ENCODE measurements around the gene COG5.

COG5 gene

DNA sequence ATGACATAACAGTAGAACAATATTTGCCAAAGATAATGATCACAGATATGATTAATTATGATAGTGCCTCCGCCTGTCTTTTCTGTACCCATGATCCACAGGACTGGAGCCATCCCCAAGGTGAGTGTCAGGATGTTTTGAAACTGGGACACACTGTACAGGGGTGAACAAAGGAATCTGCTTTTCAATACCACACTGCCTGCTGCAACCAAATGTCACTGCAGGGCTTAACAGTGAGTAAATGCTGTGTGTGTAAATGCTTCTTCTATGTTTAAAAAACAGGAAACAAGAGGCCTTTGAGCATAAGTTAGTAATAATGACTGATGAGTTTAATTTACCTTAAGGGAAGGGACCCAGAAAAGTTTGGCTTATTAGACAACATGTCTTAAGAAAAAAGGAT, 329.7 kb downstream of the COG5 start:
- H3K9ac ChIP-seq = no peak overlapping the region
- H3K27me3 ChIP-seq (ENCODE audit: insufficient read depth, low read depth) = no peaks in the 10 kb centered on the region
- H2AFZ ChIP-seq (ENCODE audit: low read depth) = no peak overlapping the region
- TF ChIP-seq, protein P1, sequence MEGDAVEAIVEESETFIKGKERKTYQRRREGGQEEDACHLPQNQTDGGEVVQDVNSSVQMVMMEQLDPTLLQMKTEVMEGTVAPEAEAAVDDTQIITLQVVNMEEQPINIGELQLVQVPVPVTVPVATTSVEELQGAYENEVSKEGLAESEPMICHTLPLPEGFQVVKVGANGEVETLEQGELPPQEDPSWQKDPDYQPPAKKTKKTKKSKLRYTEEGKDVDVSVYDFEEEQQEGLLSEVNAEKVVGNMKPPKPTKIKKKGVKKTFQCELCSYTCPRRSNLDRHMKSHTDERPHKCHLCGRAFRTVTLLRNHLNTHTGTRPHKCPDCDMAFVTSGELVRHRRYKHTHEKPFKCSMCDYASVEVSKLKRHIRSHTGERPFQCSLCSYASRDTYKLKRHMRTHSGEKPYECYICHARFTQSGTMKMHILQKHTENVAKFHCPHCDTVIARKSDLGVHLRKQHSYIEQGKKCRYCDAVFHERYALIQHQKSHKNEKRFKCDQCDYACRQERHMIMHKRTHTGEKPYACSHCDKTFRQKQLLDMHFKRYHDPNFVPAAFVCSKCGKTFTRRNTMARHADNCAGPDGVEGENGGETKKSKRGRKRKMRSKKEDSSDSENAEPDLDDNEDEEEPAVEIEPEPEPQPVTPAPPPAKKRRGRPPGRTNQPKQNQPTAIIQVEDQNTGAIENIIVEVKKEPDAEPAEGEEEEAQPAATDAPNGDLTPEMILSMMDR (conservative IDR thresholded peaks at IDR 0.05; ENCODE audit: low read depth, low read length) = no peak
- no peak overlapping the region for H3K4me2 ChIP-seq
- H4K20me1 ChIP-seq (ENCODE audit: insufficient read depth) = no peaks in the 10 kb centered on the region
- no peaks in the 10 kb centered on the region for H3K79me2 ChIP-seq (ENCODE audit: insufficient read depth, low read depth)
- H3K27ac ChIP-seq = no peak overlapping the region
- no peak overlapping the region for H3K4me3 ChIP-seq (IDR thresholded peaks at IDR 0.05; ENCODE audit: insufficient read depth, low read depth, low read length)
- H3K4me1 ChIP-seq (ENCODE audit: low read depth, poor library complexity, severe bottlenecking) = peaks cover 25% of the 10 kb centered on the region
- H3K36me3 ChIP-seq (ENCODE audit: insufficient read depth) = no peaks in the 10 kb centered on the region

DNA sequence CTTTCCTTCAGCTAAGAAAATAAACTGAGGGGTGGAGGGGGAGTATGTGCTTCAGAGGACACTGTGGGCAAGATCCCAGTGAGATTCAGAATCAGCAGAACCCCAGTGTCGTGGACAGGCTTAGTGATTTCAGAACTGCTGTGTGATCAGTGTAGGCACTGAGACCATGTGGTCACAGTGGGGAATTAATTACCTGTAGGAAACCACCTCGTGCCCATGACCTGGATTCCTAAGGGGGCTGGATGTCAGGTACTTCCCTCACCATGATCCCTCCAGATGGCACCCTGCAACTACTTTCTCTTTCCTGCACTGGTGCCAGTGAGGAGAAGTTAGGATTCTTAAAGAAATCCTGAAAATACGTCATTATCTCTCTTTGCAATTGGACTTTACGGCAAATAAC, 330.5 kb downstream of the COG5 start:
- Histone ChIP-seq H3K79me2 (ENCODE audit: insufficient read depth, low read depth) (no peaks in the 10 kb centered on the region), H3K4me3 (IDR thresholded peaks at IDR 0.05; ENCODE audit: insufficient read depth, low read depth, low read length) (no peak overlapping the region), H3K4me2 (peak overlapping the region; percentile 18), H3K4me1 (ENCODE audit: low read depth, poor library complexity, severe bottlenecking) (peaks cover 25% of the 10 kb centered on the region), H3K27me3 (ENCODE audit: insufficient read depth, low read depth) (no peaks in the 10 kb centered on the region), H2AFZ (ENCODE audit: low read depth) (no peak overlapping the region), H4K20me1 (ENCODE audit: insufficient read depth) (no peaks in the 10 kb centered on the region), H3K27ac (no peak overlapping the region), H3K36me3 (ENCODE audit: insufficient read depth) (no peaks in the 10 kb centered on the region), H3K9ac (no peak overlapping the region)
- TF ChIP-seq, protein P1 (conservative IDR thresholded peaks at IDR 0.05; ENCODE audit: low read depth, low read length) = no peak

DNA sequence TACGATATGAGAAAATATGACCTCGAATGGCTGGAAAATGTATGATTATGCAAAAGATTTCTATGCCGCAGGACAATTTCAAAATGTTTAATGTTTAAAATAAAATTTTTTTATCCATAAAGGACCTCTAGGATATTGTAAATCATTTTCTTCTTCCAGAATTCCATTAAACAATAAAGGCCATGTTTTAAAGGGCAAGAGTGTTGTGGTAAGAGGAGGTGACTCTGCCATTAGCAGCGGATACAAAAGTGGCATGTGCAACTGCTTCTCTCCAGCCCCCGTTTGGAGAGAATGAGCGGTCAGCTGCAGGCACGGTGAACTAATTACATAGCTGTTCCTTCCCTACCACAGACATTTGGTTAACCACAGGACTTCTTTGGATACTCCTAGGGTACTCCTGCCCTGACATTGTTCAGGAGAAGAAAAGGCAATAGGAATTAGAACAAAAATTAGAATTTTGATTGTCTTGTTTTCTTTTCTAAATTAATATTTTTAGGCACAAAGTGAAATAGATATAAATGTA, 331.1 kb downstream of the COG5 start:
- H3K36me3 ChIP-seq (ENCODE audit: insufficient read depth) = no peaks in the 10 kb centered on the region
- H3K4me2 ChIP-seq = peak overlapping the region; percentile 18
- no peak overlapping the region for H3K27ac ChIP-seq

DNA sequence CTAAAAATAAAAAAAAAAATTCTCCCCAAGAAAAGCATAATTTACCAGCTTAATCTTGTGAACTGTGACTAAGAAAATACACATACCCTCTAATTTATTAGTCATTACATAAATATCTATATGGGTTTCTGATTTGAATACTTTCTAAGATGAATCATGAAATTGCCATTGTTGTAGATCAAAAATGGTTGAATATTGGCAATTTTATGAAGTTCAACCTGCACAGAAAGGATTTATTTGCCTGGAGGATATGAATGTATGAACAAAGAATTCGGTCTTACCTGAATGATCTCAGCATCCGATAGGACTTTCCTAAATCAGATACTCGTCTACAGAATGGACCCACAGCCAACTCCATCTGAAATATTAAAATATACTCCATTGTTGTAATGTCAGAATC, 333.4 kb downstream of the COG5 start:
- Histone ChIP-seq H2AFZ (ENCODE audit: low read depth) (no peak overlapping the region), H3K79me2 (ENCODE audit: insufficient read depth, low read depth) (no peaks in the 10 kb centered on the region), H3K9ac (no peak overlapping the region), H3K4me2 (no peak overlapping the region), H3K4me1 (ENCODE audit: low read depth, poor library complexity, severe bottlenecking) (peaks cover 25% of the 10 kb centered on the region), H3K36me3 (ENCODE audit: insufficient read depth) (no peaks in the 10 kb centered on the region), H3K27ac (no peak overlapping the region), H4K20me1 (ENCODE audit: insufficient read depth) (no peaks in the 10 kb centered on the region), H3K27me3 (ENCODE audit: insufficient read depth, low read depth) (no peaks in the 10 kb centered on the region), H3K4me3 (IDR thresholded peaks at IDR 0.05; ENCODE audit: insufficient read depth, low read depth, low read length) (no peak overlapping the region)
- TF ChIP-seq, protein P1 (conservative IDR thresholded peaks at IDR 0.05; ENCODE audit: low read depth, low read length) = no peak

More for the DNA sequence above, 331.1 kb downstream of the COG5 start:
- Histone ChIP-seq H2AFZ (ENCODE audit: low read depth) (no peak overlapping the region), H4K20me1 (ENCODE audit: insufficient read depth) (no peaks in the 10 kb centered on the region), H3K9ac (no peak overlapping the region), H3K79me2 (ENCODE audit: insufficient read depth, low read depth) (no peaks in the 10 kb centered on the region), H3K4me3 (IDR thresholded peaks at IDR 0.05; ENCODE audit: insufficient read depth, low read depth, low read length) (no peak overlapping the region), H3K4me1 (ENCODE audit: low read depth, poor library complexity, severe bottlenecking) (peaks cover 25% of the 10 kb centered on the region), H3K27me3 (ENCODE audit: insufficient read depth, low read depth) (no peaks in the 10 kb centered on the region)
- TF ChIP-seq, protein P1 (conservative IDR thresholded peaks at IDR 0.05; ENCODE audit: low read depth, low read length) = no peak

Measured in KMS-11 (cell line).